ENCODE results near the gene ATP11A.
"Not testable (repeated sequence)": the region's sequence is repeated elsewhere in the genome, so short reads cannot be mapped to it uniquely, and the experiment has no call there.

The ATP11A gene

DNA sequence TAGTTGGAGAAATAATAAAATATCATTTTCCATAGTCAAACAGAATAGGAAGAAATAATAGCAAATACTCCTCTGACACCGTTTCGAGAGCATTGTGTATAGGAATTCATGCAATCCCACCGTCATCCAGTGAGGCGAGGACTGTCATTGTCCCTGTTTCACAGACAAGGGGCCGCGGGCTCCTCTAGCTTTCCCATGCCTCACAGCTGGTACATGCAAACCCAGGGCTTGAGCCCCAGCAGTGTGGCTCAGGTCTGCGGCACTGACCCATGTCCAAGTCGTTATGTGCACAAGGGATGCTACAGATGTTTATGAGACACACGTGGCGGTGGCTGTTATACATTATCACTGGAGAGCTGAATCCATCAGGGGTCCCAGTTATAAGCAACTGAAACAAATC is 18.5 kb upstream of the ATP11A start:
- DNase-seq, result no peak

DNA sequence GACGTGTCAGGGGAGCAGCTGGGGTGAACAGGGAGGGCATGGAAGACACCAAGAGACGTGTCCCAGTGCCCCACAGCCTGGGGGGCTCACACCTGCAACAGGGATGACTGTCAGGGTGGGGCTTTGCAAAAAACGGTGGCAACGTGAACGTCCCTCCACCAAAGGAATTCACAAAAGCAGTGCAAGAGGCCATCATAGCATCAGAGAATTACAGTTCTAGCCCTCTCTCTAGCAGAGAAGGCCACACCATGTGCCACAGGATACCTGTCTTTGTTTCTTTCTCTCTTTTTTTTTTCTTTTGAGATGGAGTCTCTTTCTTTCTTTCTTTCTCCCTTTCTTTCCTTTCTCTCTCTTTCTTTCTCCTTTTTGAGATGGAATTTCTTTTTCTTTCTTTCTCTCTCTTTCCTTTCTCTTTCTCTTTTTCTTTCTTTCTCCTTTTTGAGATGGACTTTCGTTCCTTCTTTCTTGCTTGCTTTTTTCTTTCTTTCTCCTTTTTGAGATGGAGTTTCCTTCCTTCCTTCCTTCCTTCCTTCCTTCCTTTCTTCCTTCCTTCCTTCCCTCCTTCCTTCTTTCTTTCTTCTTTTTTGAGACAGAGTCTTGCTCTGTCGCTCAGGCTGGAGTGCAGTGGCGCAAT is 17.1 kb upstream of the ATP11A start:
- DNase-seq, result no peak

DNA sequence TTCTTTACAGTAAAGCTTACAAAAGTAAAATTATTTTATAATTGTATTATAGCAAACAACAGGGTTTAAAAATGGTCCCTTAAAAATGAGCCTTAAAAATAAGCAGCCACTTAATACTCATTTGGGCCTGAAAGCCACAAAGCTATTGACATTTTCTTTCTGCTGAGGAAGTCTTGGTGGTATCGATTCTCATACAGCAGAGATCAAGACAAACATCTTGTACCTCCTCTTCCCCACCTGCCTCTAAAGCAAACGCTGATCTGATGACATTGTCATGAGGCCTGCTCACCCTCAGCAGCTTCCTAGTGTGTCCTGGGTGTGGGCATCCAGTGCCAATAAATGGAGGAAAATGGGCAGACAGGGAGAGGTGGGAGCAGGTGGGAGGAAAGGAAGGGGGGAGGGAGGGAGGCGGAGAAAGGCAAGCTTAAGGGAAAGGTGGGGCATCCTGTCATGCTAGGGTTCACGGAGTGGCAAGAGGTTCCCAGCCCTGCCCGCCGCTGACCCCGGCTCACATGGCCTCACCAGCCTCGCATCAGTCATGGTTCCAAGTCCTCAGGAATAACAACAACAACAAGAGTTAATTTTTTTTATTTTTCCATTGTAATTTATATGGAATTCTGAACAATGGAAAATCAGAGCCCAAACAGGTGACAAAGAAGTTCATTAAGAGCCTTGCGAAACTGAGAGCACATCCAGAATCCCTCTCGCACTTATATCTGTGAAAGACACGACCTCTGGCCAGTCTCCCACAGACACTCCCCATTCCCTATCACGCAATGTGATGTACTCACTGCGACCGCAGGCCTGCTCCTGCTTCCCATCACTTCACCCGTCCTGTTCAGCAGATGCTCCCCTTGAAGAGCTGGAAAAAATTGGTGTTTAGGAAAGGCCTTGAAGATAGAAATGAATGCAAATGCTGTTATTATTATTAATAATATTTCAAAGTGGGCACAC is 15.1 kb upstream of the ATP11A start:
- no peak for DNase-seq

DNA sequence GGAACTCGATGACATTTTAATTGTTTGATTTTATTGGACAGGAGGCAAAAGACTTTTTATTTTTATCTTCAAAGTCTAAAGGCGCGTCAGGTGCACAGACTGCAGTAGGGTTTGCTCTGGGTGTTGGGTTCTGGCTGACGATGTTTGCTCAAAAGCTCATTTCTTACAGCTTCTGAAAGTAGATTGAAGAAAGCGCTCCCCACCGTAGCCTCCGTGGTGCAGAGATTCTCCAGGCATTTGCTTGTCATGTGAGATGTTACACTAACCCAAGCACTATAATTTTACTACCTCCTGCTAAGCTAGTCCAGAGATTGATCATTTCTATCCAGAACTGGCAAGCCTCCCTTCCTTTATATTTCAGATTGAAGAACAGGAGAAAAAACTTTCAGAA is 14.5 kb upstream of the ATP11A start:
- no peak for DNase-seq

DNA sequence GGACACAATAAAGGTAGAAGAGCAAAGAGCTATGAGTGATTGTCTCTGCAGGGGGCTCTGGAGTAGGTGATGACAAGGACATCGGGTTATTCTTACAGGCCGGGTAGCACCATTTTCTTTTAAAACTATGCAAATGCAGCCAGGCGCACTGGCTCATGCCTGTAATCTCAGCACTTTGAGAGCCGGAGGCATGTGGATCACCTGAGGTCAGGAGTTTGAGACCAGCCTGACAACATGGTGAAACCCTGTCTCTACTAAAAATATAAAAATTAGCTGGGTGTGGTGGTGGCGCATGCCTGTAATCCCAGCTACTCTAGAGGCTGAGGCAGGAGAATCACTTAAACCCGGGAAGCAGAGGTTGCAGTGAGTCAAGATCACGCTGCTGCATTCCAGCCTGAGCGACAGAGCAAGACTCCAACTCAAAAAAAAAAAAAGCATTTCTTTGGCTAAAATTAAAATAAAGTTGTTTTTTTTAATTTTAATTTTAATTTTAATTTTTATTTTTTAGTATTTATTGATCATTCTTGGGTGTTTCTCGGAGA is 12.3 kb upstream of the ATP11A start:
- DNase-seq, result not testable (repeated sequence)

DNA sequence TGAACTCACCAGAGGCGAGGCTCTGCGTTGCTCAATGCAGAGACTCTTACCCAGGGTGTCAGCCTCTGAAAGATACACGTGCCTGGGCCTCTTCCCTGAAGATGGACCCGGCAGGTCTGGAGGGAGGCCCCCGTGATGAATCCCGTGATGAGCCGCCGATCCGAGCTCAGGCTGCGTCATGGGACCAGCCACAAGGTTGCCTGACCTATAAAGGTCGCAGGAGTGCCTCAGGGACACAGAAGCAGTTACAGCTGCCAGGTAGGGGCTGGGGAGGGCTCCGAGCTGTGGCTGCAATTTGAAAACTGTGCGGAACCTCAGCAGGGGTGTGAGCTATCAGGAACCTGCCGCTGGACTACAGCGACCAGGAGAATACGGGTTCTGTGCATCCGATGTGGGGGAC is 10.5 kb upstream of the ATP11A start:
- DNase-seq, result no peak

DNA sequence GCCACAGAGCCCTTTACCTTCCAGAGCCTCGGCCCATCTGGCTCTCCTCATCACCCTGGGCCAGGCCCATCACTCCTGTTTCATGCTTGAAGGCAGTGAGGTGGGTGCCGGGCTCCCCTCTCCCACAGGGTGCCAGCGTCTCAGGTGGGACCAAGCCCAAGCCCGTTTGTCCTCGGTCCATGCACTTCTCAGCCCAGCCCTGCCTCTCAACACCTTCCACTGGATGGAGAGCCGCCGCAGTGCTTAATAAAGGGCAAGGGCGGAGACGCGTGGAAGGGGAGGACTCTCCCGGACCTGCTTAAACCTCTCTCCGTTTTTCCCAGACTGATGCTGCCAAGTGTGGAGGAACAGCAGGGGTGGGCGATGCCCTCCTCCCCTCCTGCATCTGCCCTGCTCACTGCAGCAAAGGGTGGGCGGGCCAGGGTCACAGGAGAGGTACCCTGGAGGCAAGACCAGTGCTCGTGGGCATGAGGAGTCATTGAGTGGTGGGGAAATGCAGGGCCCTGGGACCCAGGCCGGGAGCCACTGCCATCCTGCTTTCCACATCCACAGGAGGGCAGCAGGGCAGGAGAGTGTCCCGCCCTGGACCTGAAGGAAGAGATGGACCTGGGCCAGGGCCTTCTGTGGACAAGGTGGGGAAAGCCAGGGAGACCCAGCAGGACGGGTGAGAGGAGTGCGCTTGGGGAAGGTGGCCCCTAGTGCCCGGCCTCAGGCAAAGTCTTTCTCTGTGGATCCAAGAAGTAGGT is 9.7 kb upstream of the ATP11A start:
- DNase-seq, result no peak

DNA sequence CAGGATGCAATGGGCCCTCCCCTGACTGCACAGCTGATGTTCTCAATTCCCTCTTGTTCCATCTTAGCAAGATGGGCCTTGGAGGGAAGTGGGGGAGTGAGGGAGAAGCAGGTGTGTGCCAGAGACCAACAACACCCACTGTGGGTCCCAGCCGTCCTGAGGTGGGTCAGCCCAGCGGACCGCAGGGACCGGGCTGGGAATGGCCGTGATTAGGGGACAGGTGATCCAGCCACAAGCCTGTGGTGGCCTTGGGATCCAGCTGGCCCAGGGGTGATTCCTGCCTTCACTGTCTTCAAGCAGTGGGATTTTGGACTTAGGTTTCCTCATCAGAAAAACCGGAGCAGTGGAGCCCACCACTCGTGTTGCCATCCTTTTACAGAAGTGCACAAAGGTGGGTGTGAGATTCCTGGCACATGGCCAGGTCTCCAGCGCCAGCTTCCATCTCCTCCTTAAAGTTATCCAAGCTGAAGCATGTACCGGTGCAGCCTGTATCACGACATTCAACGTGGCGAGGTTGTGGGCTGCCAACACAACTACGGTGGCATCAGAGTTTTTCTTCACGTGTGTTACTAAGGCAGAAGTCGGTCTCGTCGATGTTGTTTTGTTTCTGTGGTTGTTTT is 9.0 kb upstream of the ATP11A start:
- no peak for DNase-seq

DNA sequence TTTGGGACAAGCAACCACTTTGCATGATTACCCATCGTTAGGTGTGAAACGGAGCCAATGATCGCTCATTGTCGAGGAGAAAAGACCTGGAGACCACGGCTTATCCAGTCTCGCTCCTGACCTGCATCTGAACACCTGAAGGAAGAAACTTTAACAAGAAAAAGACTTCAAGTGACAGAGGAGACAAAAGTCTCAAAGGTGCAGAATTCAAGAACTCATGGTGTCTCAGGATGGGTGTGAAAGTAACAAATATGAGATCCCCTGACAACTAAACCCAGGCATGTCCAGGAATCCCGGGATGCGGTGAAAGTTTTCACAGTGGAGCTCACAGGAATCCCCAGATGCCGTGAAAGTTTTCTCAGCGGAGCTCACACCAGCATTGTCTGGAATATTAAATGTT is 6.3 kb upstream of the ATP11A start:
- no peak for DNase-seq

DNA sequence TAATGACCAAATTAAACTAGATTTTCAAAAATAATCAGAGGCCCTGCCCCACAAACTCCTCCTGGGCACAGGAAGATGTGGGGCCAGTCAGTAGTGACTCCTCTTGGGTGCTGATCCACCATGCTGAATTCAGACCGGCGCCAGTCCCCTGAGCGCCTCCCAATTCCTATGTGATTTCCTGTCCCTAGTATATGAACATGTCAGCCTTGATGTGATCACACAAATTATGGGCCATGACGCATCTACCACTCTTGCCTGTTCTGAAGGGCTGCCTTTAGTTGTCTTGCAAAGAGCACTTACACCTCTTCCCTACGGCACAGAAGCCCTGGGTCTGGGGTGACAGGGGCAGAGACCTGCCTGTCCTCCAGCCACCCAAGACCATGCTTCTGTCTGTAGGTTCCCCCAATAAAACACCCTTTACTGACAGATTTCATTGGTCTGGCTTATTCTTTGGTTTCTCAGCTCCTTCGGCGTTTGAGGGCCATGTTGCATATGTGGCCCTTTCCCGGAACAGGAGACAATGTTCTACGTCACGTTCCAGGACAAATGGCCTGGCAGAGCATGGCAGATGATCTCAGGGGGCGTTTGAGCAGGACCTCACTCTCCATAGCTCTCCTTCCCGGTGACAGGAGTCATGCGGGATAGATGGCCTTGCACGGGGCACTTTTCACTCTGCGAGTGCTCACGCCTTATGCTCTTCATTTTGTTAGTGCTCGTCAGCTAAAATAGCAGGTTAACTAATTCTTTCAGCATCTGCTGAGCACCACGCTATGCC is 5.6 kb upstream of the ATP11A start:
- no peak for DNase-seq

DNA sequence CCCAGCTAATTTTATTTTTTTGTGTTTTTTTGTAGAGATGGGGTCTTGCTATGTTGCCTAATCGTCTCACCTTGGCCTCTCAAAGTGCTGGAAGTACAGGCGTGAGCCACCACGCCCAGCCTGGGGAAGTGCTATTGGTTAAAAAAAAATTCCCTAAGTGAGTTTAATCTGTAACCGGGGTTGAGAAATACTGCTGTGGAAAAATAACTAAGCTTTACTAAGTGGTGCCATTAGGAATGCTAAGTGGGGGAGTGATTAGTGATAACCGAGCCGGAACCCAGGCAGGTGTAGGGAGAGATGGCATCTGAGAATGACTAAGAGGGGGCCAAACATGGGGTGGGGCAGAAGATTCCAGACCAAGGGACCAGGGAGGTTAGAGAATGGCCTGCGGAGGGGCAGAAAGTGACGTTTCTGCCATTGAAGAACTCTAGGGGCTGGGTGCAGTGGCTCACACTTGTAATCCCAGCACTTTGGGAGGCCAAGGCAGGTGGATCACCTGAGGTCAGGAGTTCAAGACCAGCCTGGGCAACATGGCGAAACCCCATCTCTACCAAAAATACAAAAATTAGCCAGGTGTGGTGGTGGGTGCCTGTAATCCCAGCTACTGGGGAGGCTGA is 4.5 kb upstream of the ATP11A start:
- not testable (repeated sequence) for DNase-seq

DNA sequence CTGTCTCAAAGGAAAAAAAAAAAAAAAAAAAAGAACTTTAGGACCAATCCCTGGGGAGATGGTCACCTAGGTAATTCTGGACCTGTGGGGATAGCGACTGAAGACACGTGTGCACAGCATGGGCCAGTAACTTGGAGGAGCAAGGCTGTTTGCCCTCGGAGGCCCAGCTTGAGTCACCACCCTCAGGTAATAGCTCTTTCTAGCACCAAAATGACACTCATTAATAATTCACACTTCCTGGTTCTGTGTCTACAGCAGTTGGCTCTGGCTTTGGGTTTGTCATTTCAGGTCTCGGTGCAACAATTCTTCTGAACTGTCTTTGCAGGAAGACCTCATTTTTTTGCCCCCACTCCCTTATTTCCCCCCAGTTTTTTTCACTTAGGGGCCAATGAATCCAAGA is 3.9 kb upstream of the ATP11A start:
- DNase-seq, result no peak

DNA sequence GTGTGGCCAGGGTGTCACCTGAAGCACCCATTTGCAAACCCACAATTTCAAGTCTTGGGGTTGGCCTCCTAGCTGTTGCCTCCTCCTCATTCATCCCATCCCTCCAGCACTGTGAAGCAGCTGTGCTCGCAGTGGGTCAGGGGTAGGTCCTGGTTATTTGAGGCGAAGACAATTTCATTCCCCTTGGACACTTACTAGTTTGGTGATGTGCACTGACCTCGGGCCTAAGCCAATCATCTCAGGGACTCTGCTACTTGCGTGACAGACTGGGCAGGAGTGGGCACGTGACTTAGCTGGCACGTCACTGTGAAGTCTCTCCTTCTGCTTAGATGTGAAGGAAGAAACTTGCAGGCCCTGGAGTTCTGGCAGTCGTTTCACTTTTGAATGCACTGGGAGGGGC is 3.5 kb upstream of the ATP11A start:
- no peak for DNase-seq

DNA sequence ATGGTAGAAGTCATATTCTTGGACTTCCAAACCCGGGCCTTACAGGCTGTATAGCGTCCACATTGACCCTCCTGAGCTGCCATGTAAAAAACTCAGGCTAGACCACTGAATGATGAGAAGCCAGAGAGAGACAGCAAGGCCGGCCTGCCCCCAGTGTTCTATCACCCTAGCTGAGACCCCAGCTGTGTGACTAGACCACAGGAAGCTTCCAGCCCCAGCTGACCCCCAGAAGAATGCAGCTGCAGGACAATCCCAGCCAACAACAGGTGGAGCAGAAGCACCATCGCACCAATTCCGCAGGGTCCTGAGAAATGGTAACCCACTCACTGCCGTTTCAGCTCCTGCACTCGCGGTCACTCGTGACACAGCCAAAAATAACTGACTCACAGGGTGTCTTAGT is 2.9 kb upstream of the ATP11A start:
- no peak for DNase-seq

DNA sequence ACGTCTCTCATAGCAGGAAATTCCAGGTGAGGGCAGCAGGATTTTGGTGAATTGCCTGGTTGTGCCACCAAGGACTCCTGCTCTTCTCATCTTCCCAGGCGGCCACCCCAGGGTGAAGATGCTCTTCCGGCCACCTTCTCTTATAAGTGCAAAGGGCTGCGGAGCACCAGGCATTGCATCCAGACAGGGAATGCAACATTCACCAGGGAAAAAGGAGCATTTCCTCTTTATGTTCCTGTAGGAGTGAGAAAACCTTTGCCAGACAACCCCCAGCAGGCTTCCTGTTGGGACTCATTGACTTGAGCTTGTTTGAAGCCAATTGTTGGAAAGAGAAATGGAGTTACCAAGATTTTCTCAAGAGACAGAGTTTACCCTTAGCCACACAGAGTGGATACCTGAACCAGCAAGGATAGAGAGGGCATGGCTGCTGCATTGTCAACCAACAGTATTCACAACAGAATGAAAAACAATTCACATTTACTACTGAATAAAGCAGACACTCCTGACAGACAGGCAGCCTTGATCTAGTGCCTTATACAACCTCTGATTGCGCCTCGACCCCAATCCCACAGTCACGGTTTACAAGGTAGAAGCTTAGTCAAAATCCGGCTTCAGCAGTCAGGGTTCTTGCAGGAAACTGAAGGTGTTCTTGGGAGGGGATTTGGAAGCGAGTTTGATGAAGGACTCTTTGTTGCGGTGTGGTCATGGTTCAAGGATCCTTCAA is 1.8 kb upstream of the ATP11A start:
- no peak for DNase-seq

DNA sequence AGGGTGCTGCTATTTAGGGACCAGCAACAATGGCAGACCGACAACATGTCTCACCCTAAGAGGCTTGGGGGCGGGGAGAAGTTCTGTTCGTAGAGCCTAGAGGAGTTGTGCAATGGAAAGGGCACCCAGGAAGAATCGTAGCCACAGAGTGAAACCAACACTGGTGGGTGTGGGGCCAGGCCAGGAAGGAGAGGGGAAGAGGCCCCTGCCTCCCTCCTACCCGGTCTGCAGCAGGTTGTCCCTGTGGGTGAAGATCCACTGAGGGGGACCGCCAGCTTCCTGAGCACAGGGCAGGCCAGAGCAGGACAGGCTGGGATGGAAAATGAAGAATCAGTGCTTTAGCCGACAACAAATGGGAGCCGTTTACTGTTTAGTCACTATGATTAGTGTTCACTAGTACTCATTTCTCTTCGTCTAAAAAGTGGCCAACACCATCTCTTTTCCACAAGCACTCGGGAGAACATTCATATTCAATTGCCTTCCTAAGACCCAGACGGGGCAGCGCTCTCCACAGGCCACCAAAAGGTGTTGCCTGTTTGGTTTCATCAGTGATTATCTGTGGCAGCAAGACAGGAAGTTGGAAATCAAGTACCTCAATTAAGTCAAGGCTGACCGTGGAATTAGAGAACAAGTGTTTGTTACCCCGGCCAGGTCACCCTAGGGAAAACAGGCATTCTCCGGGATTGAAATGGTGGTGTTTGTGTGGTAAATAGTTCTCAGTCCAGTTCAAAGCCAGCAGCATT is 1.1 kb upstream of the ATP11A start:
- DNase-seq, result no peak

DNA sequence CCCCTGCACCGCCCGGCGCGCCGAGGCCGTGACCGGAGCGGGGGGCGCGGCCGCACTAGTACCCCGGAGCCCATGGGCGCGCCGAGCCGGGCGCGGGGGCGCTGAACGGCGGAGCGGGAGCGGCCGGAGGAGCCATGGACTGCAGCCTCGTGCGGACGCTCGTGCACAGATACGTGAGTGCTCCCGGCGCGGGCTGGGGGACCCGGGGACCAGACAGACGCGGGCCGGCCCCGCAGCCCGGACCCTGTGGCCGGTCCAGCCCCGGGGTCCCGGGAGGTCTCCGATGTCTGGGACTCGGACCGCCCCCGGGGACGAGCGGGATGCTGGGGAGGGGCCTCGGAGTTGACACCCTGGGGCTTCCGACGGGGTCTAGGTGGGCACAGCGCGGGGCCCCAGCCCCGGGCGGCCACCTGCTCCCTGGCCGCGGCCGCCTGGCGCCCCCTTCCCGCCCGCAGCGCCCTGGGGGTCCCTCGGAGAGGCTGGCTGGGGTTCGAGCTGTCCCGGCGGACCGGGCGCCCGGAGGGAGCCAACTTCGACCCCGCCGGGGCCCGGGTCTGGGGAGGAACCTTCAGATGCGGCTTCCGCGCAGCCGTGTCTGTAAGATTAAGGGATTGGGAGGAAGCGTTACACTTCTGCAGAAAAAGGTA is 568 bp downstream of the ATP11A start:
- peak; percentile 3 for DNase-seq

DNA sequence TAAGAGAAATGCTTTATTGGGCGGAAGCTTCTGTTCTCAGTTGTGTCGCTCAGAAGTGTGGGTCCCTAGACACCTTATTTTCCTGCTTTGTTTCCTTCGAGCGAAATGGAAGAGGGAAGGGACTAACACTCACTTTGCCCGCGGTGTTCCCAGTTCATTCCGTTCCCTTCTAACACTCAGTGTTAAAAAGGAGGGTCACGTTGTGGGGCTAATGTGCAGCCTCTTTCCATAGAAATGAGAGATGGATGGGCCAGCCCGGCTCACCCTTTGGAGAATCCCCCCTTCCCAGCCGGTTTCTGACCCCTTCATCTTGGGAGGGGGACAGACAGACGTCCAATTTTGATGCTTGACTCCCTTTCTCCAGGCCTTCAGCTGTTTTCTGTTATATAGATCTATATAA is 2.3 kb downstream of the ATP11A start:
- DNase-seq, result no peak

DNA sequence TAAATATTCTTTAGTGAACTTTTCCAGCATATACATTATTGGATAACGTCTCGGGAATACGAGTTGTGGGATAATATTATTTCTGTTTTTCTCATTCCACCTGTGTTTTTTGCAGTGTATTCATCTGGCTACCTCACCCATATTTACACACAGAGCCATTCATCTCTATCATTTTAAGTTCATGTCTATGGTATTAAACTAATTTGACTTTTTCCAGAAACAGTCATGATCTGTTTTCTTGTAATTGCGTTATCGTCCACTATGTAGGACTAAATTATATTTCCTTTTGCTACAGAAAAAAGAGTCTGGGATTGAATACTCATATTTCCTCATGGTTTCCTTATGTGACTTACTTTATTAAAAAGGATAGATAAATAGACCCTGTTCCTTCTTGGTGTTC is 2.7 kb downstream of the ATP11A start:
- no peak for DNase-seq
